ENCODE measurements around the gene REC8.

The REC8 gene

DNA sequence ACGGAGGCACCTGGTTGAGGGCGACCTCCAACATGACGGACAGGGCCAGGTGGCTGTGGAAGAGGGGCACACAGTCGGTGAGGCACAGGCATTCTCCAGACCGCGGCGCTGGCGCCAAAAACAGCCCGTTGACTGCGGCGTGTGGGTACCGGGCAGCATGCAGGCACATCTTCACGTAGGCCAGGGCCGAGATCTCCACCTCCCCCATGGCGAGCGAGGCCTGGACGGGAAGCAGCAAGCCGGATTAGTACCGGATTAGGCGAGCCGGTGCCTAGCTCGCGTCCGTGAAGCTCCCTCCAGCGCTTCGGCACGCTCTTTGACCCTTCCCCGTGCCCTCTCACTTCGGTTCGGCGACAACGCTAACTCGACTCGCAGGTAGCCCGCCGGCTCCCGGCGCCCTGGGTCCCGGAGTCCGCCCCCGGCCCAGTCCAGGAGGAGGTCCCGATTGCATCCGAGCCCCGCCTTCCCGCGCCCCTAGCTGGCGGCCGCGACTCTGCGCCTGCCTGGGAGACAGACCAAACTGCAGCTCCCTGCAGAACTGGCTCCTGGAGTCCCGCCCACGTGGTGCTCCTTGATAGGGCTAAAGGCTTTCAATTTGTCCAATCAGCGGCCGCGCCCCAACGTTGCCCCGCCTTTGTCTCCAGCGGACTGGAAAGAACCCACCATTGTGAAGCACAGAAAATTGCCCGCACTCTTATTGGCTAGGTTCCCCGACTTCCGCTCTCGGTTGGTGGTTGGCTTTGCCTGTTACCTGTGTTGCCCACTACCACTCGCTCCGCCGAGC lies 30.6 kb upstream of the REC8 start, which contains the start of gene EMC9:
Gene EMC9, minus strand, starts transcription at position 495 of the 784 bp plus-strand sequence. Its CDS starts 287 bp downstream, at position 208.
- TF ChIP-seq REST (IDR thresholded peaks at IDR 0.05; ENCODE audit: insufficient replicate concordance, low read depth) = no peak
- peak; percentile 79 for TF ChIP-seq POLR2AphosphoS5 (IDR thresholded peaks at IDR 0.05; ENCODE audit: low read depth)
- TF ChIP-seq, protein P1, sequence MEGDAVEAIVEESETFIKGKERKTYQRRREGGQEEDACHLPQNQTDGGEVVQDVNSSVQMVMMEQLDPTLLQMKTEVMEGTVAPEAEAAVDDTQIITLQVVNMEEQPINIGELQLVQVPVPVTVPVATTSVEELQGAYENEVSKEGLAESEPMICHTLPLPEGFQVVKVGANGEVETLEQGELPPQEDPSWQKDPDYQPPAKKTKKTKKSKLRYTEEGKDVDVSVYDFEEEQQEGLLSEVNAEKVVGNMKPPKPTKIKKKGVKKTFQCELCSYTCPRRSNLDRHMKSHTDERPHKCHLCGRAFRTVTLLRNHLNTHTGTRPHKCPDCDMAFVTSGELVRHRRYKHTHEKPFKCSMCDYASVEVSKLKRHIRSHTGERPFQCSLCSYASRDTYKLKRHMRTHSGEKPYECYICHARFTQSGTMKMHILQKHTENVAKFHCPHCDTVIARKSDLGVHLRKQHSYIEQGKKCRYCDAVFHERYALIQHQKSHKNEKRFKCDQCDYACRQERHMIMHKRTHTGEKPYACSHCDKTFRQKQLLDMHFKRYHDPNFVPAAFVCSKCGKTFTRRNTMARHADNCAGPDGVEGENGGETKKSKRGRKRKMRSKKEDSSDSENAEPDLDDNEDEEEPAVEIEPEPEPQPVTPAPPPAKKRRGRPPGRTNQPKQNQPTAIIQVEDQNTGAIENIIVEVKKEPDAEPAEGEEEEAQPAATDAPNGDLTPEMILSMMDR (IDR thresholded peaks at IDR 0.05; ENCODE audit: insufficient read depth, low read length) = no peak
- no peak for TF ChIP-seq GABPA (IDR thresholded peaks at IDR 0.05; ENCODE audit: low read depth)
- peak; percentile 78; the same call in 1 of the 2 replicates for TF ChIP-seq SPI1 (IDR thresholded peaks at IDR 0.05; ENCODE audit: borderline replicate concordance, low read depth)
- Histone ChIP-seq H3K27me3 (ENCODE audit: insufficient read depth, poor library complexity, severe bottlenecking) (no peaks in the 10 kb centered on the region), H3K27ac (replicated peaks) (peak within 1 kb of the TSS; percentile 78), H3K4me3 (replicated peaks; ENCODE audit: insufficient read depth, low read length) (peak within 1 kb of the TSS; percentile 89)
- DNase-seq (ENCODE audit: low read depth in 1 of 2, low spot score in 1 of 2) = peak; percentile 99 to 100

DNA sequence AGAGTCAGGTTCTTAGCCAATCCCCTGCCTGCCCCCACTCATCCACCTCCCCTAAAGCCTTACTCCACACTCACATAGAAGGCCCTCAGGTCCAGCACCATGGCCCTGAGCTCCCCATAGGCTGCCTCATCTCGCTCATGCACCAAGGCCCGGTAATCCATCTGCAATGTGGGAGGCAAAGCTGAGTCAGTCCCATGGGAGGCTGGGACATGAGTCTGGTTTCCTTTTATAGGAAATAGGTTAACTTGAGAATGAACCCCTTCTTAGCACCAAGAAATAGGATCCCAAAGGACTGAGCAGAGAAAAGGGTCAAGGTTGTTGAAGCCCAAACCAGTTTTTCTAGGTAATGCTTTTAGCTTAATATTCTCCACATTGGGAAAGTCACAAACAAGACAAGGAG lies 28.4 kb upstream of the REC8 start:
- no peak for DNase-seq (ENCODE audit: low read depth in 1 of 2, low spot score in 1 of 2)
- H3K27me3 ChIP-seq (ENCODE audit: insufficient read depth, poor library complexity, severe bottlenecking) = no peaks in the 10 kb centered on the region
- H3K27ac ChIP-seq (replicated peaks) = no peak overlapping the region
- TF ChIP-seq, protein P1 (IDR thresholded peaks at IDR 0.05; ENCODE audit: insufficient read depth, low read length) = no peak
- TF ChIP-seq REST (IDR thresholded peaks at IDR 0.05; ENCODE audit: insufficient replicate concordance, low read depth) (no peak), SPI1 (IDR thresholded peaks at IDR 0.05; ENCODE audit: borderline replicate concordance, low read depth) (no peak), POLR2AphosphoS5 (IDR thresholded peaks at IDR 0.05; ENCODE audit: low read depth) (no peak), GABPA (IDR thresholded peaks at IDR 0.05; ENCODE audit: low read depth) (no peak)
- no peak overlapping the region for H3K4me3 ChIP-seq (replicated peaks; ENCODE audit: insufficient read depth, low read length)

- Histone ChIP-seq H3K27me3 (ENCODE audit: insufficient read depth, poor library complexity, severe bottlenecking) (no peaks in the 10 kb centered on the region), H3K27ac (replicated peaks) (no peak overlapping the region), H3K4me3 (replicated peaks; ENCODE audit: insufficient read depth, low read length) (no peak overlapping the region)
- DNase-seq (ENCODE audit: low read depth in 1 of 2, low spot score in 1 of 2) = no peak
- TF ChIP-seq POLR2AphosphoS5 (IDR thresholded peaks at IDR 0.05; ENCODE audit: low read depth) = no peak
- no peak for TF ChIP-seq REST (IDR thresholded peaks at IDR 0.05; ENCODE audit: insufficient replicate concordance, low read depth)
- no peak for TF ChIP-seq SPI1 (IDR thresholded peaks at IDR 0.05; ENCODE audit: borderline replicate concordance, low read depth)
- no peak for TF ChIP-seq GABPA (IDR thresholded peaks at IDR 0.05; ENCODE audit: low read depth)
- TF ChIP-seq, protein P1 (IDR thresholded peaks at IDR 0.05; ENCODE audit: insufficient read depth, low read length) = no peak
Measured at GRCh38 chr14:24144451-24144850, 27.4 kb upstream of the REC8 start.

Measured in HL-60 (cell line).